Esophagus squamous epithelium (tissue), 5 donors: ENCODE measurements around the gene RNF141. TPM values are rescaled to one million over a fixed set of nuclear protein-coding genes. Genes with fewer than 3 reads are reported as not detected.

Experiments
- DNase-seq: peaks from one replicate; lab custom pipeline; 2025; lab: John Stamatoyannopoulos, UW
- H3K27ac ChIP-seq, 4 donors: fragments of 200-600 bp; sonication (generic); one replicate each; pipeline ENCODE4 v1.5.1; 2016 to 2019; ENCODE audit warnings: mild to moderate bottlenecking in 1 of 4
- H3K27me3 ChIP-seq, 4 donors: fragments of 200-600 bp; sonication (generic); 1 replicate in 3 of 4; 2 replicates in 1 of 4; pipeline versions ENCODE4 v1.5.1 to v1.6.0; 2017 to 2021; ENCODE audit warnings: antibody characterized with exemption in 1 of 4
- H3K36me3 ChIP-seq, 3 donors: fragments of 200-600 bp; sonication (generic); one replicate each; pipeline ENCODE4 v1.5.1; 2016 to 2019
- H3K4me1 ChIP-seq, 3 donors: fragments of 200-600 bp; sonication (generic); one replicate each; pipeline ENCODE4 v1.5.1; 2017 to 2019
- H3K4me3 ChIP-seq, 4 donors: fragments of 200-600 bp; sonication (generic); 1 replicate in 3 of 4; 2 replicates in 1 of 4; pipeline ENCODE4 v1.5.1; 2016 to 2019; ENCODE audit warnings: mild to moderate bottlenecking in 2 of 4, moderate library complexity in 1 of 4
- H3K9me3 ChIP-seq, 3 donors: fragments of 200-600 bp; sonication (generic); one replicate each; pipeline ENCODE4 v1.5.1; 2016 to 2019
- POLR2A ChIP-seq, 4 donors: fragments of 450-650 bp; IDR thresholded peaks; one replicate each; pipeline ENCODE4 v1.6.1; 2017; ENCODE audit warnings: antibody characterized with exemption in 4 of 4, mild to moderate bottlenecking in 4 of 4, moderate library complexity in 3 of 4
- WGBS, 2 donors: methylation state at CpG; one replicate each; pipeline ENCODE4 v1.1.5; 2018; 5-methylcytosine and 5-hydroxymethylcytosine counted together
- intact Hi-C: fragments of 100-400 bp; cut with DNase I; formaldehyde crosslinking; loops from one replicate; pipeline ENCODE4 v1.15.0; 2022
- total RNA-seq, 4 donors: library from RNA; depleted of rRNA; stranded (reverse); fragments of >200 nt; gene quantifications; one replicate each; pipeline ENCODE4 v1.1.0, GENCODE V29; 2016
- TF ChIP-seq, protein P1 (sequence below), 6 experiments: fragments of 450-650 bp in 4 of 6; fragments of 200-600 bp in 2 of 6; sonication (generic) in 2 of 6; IDR thresholded peaks; one replicate each; pipeline ENCODE4 v1.5.1; 2016 to 2019; ENCODE audit warnings: antibody characterized with exemption in 6 of 6, mild to moderate bottlenecking in 4 of 6, moderate library complexity in 4 of 6
- donor health status: DM: yes; HTN: yes; CAD: no.

RNF141 gene
- total RNA-seq, 4 donors from 2014 or later: 51.7 to 88.4 (median 56.9) TPM

DNA sequence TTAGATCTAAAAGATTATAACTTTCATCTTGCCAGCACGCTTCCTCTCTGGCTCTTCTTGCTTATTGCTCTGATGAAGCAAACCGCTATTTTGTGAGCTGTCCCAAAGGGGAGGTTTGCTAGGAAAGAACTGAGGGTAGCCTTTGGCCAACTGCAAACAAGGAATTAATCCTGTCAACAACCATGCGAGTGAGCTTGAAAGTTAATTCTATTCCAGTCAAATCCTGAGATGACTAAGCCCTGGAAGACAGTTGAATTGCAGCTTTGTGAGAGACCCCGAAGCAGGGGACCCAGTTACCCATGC lies 10.3 kb upstream of the RNF141 start:
- Histone ChIP-seq H3K27me3 (no peaks in the 10 kb centered on the region), H3K4me1 (no peaks in the 10 kb centered on the region), H3K9me3 (no peaks in the 10 kb centered on the region), H3K36me3 (no peaks in the 10 kb centered on the region), H3K4me3 (no peak overlapping the region), H3K27ac (no peak overlapping the region)
- DNase-seq: no peak
- TF ChIP-seq POLR2A (IDR thresholded peaks at IDR 0.05): no peak
- TF ChIP-seq, protein P1, sequence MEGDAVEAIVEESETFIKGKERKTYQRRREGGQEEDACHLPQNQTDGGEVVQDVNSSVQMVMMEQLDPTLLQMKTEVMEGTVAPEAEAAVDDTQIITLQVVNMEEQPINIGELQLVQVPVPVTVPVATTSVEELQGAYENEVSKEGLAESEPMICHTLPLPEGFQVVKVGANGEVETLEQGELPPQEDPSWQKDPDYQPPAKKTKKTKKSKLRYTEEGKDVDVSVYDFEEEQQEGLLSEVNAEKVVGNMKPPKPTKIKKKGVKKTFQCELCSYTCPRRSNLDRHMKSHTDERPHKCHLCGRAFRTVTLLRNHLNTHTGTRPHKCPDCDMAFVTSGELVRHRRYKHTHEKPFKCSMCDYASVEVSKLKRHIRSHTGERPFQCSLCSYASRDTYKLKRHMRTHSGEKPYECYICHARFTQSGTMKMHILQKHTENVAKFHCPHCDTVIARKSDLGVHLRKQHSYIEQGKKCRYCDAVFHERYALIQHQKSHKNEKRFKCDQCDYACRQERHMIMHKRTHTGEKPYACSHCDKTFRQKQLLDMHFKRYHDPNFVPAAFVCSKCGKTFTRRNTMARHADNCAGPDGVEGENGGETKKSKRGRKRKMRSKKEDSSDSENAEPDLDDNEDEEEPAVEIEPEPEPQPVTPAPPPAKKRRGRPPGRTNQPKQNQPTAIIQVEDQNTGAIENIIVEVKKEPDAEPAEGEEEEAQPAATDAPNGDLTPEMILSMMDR (IDR thresholded peaks at IDR 0.05): no peak
- intact Hi-C loops: no loop called here
- 72 to 75% methylated on average over 4 of the region's 4 CpGs for WGBS, 2 donors

DNA sequence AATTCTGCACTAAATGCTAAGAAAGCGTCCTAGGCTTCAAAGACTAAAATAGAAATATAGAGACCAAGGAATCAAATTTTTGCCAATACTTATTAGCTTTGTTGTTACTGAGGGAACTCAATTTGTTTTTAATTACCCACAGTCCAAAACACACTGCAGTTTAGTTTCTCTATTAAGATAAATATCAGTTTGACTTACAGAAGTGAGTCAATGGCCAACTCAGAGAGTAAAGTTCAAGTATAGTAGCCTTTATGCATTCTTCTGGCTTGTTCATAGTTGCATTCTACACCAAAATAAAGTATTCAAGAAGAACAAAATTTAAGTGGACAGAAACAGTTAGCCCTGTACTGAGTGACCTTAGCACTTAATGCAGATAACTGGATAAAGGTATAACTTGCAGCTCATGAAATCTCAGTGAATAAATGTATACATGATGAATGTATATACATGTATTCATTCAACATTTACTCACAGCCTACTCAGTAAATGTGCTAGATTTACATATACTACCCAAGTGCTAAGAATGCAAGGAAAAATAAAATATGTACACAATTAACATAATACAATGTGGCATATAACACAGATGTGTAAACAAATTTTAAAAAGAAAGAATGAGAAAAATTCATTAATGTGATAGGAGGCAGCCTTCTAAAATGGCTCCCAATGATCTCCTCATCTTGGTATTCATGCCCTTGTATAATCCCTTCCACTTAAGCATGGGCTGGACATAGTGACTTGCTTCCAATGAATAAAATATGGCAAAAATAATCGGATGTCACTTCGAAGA lies 9.7 kb upstream of the RNF141 start:
- WGBS, 2 donors: 78 to 84% methylated on average over 3 of the region's 3 CpGs

DNA sequence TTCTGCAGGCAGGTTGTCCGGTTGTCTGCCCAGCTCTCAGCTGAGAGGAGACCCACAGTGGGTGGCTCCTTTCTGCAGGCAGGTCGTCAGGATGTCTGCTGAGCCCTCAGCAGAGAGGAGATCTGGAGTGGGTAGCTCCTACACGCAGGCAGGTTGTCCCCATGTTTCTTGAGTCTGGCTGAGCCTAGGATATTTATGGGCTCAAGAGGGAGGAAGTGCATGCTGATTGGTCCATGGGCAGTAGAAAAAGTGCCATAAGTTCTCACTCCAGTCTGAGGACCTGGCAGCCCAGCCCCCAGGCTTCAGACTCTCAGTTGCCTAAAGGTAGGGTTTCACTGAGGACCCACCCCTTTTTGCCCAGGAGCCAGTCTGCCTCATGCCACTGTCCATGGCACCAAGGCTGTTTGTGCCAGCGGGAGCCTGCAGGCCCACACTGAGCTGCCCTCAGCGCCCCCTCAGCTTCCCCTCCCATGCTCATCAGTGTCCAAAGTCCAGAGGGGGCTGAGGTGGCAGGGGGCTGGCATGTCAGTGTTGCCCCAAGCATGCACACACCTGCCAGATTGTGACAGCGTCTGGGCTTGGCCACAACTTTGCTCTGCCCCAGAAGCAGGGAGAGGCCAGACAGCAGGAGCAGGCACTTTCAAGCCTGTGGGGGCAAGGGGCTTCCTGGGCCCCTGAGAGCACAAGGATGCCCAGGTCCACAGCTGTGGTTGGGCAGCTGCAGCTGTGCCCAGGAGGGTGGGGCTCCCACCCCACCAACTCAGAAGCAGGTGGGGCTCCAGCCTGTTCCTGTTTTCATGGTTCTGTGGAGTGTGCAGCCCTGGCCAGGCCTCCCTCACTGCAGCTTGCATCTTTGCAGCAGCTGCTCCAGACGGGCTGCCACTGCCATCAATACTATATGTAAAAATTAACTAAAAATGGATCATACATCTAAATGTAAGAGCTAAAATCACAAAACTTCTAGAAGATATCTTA lies 3.8 kb upstream of the RNF141 start:
- Histone ChIP-seq H3K27me3 (no peaks in the 10 kb centered on the region), H3K36me3 (no peaks in the 10 kb centered on the region), H3K4me3 (no peak overlapping the region), H3K4me1 (peaks cover 0 to 16% (median 5%) of the 10 kb centered on the region in 3 donors), H3K9me3 (no peaks in the 10 kb centered on the region), H3K27ac (no peak overlapping the region)
- TF ChIP-seq POLR2A (IDR thresholded peaks at IDR 0.05): no peak
- TF ChIP-seq, protein P1 (IDR thresholded peaks at IDR 0.05): no peak
- no peak for DNase-seq
- intact Hi-C loops: no loop called here
- 67 to 88% methylated on average over 1 to 2 of the region's 7 CpGs for WGBS, 2 donors

More for the DNA sequence above, 9.7 kb upstream of the RNF141 start:
- H3K9me3 ChIP-seq: no peaks in the 10 kb centered on the region
- TF ChIP-seq POLR2A (IDR thresholded peaks at IDR 0.05): no peak
- TF ChIP-seq, protein P1 (IDR thresholded peaks at IDR 0.05): no peak
- no peak overlapping the region for H3K27ac ChIP-seq
- no peaks in the 10 kb centered on the region for H3K4me1 ChIP-seq
- H3K27me3 ChIP-seq: no peaks in the 10 kb centered on the region
- no peak for DNase-seq
- H3K36me3 ChIP-seq: no peaks in the 10 kb centered on the region
- H3K4me3 ChIP-seq: no peak overlapping the region
- intact Hi-C loops: no loop called here

DNA sequence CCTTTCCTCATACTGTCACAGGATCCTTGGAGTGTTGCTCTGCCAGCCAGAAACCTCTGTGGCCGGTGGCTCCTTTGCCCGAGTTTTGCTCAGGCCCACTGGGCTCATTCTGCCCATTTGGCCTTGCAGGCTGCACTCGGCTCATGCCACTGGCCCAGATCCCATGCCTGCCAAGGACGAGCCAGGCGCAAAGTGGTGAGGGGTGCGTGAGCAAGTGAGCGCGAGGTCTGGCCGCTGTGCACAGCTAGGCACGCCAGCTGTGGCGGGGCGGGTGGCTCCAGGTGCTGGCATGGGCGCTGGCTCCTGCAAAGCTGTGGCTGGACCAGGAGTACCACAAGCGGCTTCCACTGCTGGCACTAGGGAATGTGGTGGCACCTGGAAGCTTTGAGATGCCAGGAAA lies 2.8 kb upstream of the RNF141 start:
- Histone ChIP-seq H3K4me3 (no peak overlapping the region), H3K27ac (no peak overlapping the region), H3K4me1 (peaks cover 0 to 26% (median 13%) of the 10 kb centered on the region in 3 donors), H3K27me3 (no peaks in the 10 kb centered on the region), H3K9me3 (no peaks in the 10 kb centered on the region), H3K36me3 (no peaks in the 10 kb centered on the region)
- intact Hi-C loops: no loop called here
- WGBS, 2 donors: 95 to 100% methylated on average over 9 of the region's 14 CpGs
- TF ChIP-seq, protein P1 (IDR thresholded peaks at IDR 0.05): no peak
- TF ChIP-seq POLR2A (IDR thresholded peaks at IDR 0.05): no peak
- no peak for DNase-seq

DNA sequence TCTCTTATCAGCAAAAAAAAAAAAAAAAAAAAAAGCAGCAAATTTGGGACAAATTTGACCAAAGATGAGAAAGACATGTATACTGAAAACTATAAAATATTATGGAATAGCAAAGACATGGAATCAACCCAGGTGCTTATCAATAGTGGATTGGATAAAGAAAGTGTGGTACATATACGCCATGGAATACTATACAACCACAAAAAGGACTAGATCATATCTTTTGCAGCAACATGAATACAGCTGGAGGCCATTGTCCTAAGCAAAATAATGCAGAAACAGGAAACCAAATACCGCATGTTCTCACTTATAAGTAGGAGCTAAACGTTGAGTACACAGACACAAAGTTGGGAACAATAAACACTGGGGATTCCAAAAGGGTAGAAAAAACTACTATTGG lies 1.8 kb upstream of the RNF141 start:
- no peak for DNase-seq
- intact Hi-C loops: no loop called here
- peaks cover 0 to 33% (median 17%) of the 10 kb centered on the region in 3 donors for H3K4me1 ChIP-seq

More for the DNA sequence above, 1.8 kb upstream of the RNF141 start:
- H3K27me3 ChIP-seq: no peaks in the 10 kb centered on the region
- H3K9me3 ChIP-seq: no peaks in the 10 kb centered on the region
- TF ChIP-seq, protein P1 (IDR thresholded peaks at IDR 0.05): no peak
- TF ChIP-seq POLR2A (IDR thresholded peaks at IDR 0.05): no peak
- H3K4me3 ChIP-seq: no peak overlapping the region
- WGBS, 2 donors: 88 to 90% methylated on average over 3 of the region's 3 CpGs
- H3K27ac ChIP-seq: no peak overlapping the region
- H3K36me3 ChIP-seq: no peaks in the 10 kb centered on the region
